H1 (cell line): ENCODE results near the gene DEK. TPM values are rescaled to one million over a fixed set of nuclear protein-coding genes. Genes with fewer than 3 reads are reported as not detected.
A peak's percentile ranks its signal among the peaks of the same experiment; 100 is the strongest.

Experiments
- CTCF ChIA-PET: fragments of 300-600 bp; sonication (Branson Sonifier 250); formaldehyde crosslinking; loops from one replicate; lab custom pipeline; 2021; ENCODE audit not compliant: partially characterized antibody; lab: Charles Lee
- POLR2A ChIA-PET: fragments of 300-600 bp; sonication (Branson Sonifier 250); formaldehyde crosslinking; loops from one replicate; lab custom pipeline; 2021; ENCODE audit warnings: inconsistent platforms; ENCODE audit not compliant: partially characterized antibody; lab: Charles Lee
- DNase-seq, 2 experiments: peaks; one replicate each; pipeline versions ENCODE4 v3.0.0 to v3.0.0-alpha.2; 2010 to 2022; ENCODE audit warnings: low spot score in 2 of 2, low read depth in 1 of 2, mixed read lengths in 1 of 2
- FAIRE-seq: peaks from 2 replicates; lab custom pipeline; 2011; peaks lifted over from hg19 to GRCh38; lab: Jason Lieb, UNC
- H2AFZ ChIP-seq: 2 replicates; pipeline ENCODE4 v1.8.1; 2012; ENCODE audit warnings: low read length, inconsistent platforms
- H2AK5ac ChIP-seq: 2 replicates; pipeline ENCODE4 v1.6.1; 2013; ENCODE audit warnings: low read depth, low read length
- H2BK120ac ChIP-seq: replicated peaks from 2 replicates; pipeline ENCODE3; 2013; ENCODE audit warnings: low read depth, low read length, inconsistent platforms
- H2BK12ac ChIP-seq: 2 replicates; pipeline ENCODE4 v1.6.1; 2013; ENCODE audit warnings: low read depth, low read length
- H2BK15ac ChIP-seq: 2 replicates; pipeline ENCODE4 v1.6.1; 2013; ENCODE audit warnings: low read length
- H2BK20ac ChIP-seq: 2 replicates; pipeline ENCODE4 v1.6.1; 2013; ENCODE audit warnings: low read length
- H2BK5ac ChIP-seq: 2 replicates; pipeline ENCODE4 v1.6.1; 2013; ENCODE audit warnings: low read depth, low read length
- H3K14ac ChIP-seq: 2 replicates; pipeline ENCODE4 v1.6.1; 2013; ENCODE audit warnings: inconsistent platforms; ENCODE audit not compliant: insufficient read length
- H3K18ac ChIP-seq: 2 replicates; pipeline ENCODE4 v1.6.1; 2013; ENCODE audit warnings: low read length; ENCODE audit errors: extremely low read depth
- H3K23ac ChIP-seq: 2 replicates; pipeline ENCODE4 v1.6.1; 2013; ENCODE audit warnings: inconsistent platforms; ENCODE audit not compliant: insufficient read length
- H3K23me2 ChIP-seq: 2 replicates; pipeline ENCODE4 v1.6.1; 2013; ENCODE audit warnings: low read depth, low read length
- H3K27ac ChIP-seq: 2 replicates; pipeline ENCODE4 v1.6.1; 2011; ENCODE audit warnings: low read depth, low read length, inconsistent platforms
- H3K27me3 ChIP-seq, 4 experiments: replicated peaks in 1 of 4; 1 replicate in 1 of 4; 2 replicates in 3 of 4; pipeline versions ENCODE4 v1.6.1 to v1.8.1; 2011 to 2013; ENCODE audit warnings: low read length in 3 of 4, mild to moderate bottlenecking in 3 of 4, inconsistent platforms in 2 of 4, mixed read lengths in 2 of 4, moderate library complexity in 1 of 4; ENCODE audit not compliant: control insufficient read depth in 3 of 4, insufficient read depth in 3 of 4; ENCODE audit errors: extremely low read depth in 1 of 4
- H3K36me3 ChIP-seq, 4 experiments: 2 replicates each; pipeline versions ENCODE4 v1.6.1 to v1.8.1; 2011 to 2013; ENCODE audit warnings: mild to moderate bottlenecking in 4 of 4, low read length in 3 of 4, moderate library complexity in 2 of 4, control low read depth in 1 of 4, inconsistent platforms in 1 of 4; ENCODE audit not compliant: insufficient read depth in 4 of 4, control insufficient read depth in 2 of 4
- H3K4ac ChIP-seq: replicated peaks from 2 replicates; pipeline ENCODE3; 2013; ENCODE audit warnings: low read length, low read depth, mixed read lengths, inconsistent platforms; ENCODE audit not compliant: insufficient read length
- H3K4me1 ChIP-seq, 4 experiments: replicated peaks in 1 of 4; 1 replicate in 1 of 4; 2 replicates in 3 of 4; pipeline versions ENCODE4 v1.6.1 to v1.8.1; 2011 to 2013; ENCODE audit warnings: low read length in 3 of 4, inconsistent platforms in 2 of 4, mixed read lengths in 1 of 4; ENCODE audit not compliant: insufficient read depth in 4 of 4, control insufficient read depth in 3 of 4
- H3K4me2 ChIP-seq, 2 experiments: 2 replicates each; pipeline versions ENCODE4 v1.6.1 to v1.8.1; 2011 to 2013; ENCODE audit warnings: low read depth in 2 of 2, low read length in 2 of 2, control low read depth in 1 of 2, inconsistent platforms in 1 of 2, mild to moderate bottlenecking in 1 of 2; ENCODE audit not compliant: insufficient read depth in 1 of 2
- H3K4me3 ChIP-seq, 4 experiments: fragments of 200-600, 300-600 bp in 1 of 4; sonication (generic), shearing (Covaris generic), sonication (Bioruptor Twin) in 1 of 4; 2 replicates each; pipeline versions ENCODE4 v1.5.1 to v1.8.1; 2011 to 2016; ENCODE audit warnings: low read length in 4 of 4, low read depth in 3 of 4, control low read depth in 2 of 4, inconsistent platforms in 2 of 4, mild to moderate bottlenecking in 2 of 4, mixed read lengths in 1 of 4, moderate library complexity in 1 of 4; ENCODE audit not compliant: insufficient read depth in 2 of 4; ENCODE audit errors: extremely low read depth in 1 of 4
- H3K56ac ChIP-seq: replicated peaks from 2 replicates; pipeline ENCODE3; 2013; ENCODE audit warnings: low read depth, mild to moderate bottlenecking, mixed read lengths, low read length, inconsistent platforms; ENCODE audit not compliant: insufficient read length
- H3K79me1 ChIP-seq: 2 replicates; pipeline ENCODE4 v1.6.1; 2013; ENCODE audit warnings: low read depth, low read length, control low read depth
- H3K79me2 ChIP-seq, 2 experiments: 2 replicates each; pipeline versions ENCODE4 v1.6.1 to v1.8.1; 2012 to 2013; ENCODE audit warnings: low read length in 2 of 2, mild to moderate bottlenecking in 2 of 2, inconsistent platforms in 1 of 2; ENCODE audit not compliant: insufficient read depth in 2 of 2, control insufficient read depth in 1 of 2
- H3K9ac ChIP-seq, 4 experiments: replicated peaks in 1 of 4; 1 replicate in 1 of 4; 2 replicates in 3 of 4; pipeline versions ENCODE4 v1.6.1 to v1.8.1; 2011 to 2013; ENCODE audit warnings: low read depth in 3 of 4, low read length in 3 of 4, control low read depth in 2 of 4, mild to moderate bottlenecking in 2 of 4, moderate library complexity in 2 of 4, inconsistent platforms in 1 of 4; ENCODE audit errors: extremely low read depth in 1 of 4
- H3K9me3 ChIP-seq, 2 experiments: 2 replicates each; pipeline versions ENCODE4 v1.6.1 to v1.8.1; 2012 to 2013; ENCODE audit warnings: mild to moderate bottlenecking in 2 of 2, moderate library complexity in 2 of 2, control low read depth in 1 of 2, inconsistent platforms in 1 of 2, low read depth in 1 of 2, low read length in 1 of 2, mixed read lengths in 1 of 2; ENCODE audit not compliant: insufficient read depth in 2 of 2
- H4K20me1 ChIP-seq, 2 experiments: replicated peaks in 1 of 2; 2 replicates each; pipeline versions ENCODE3 to v1.8.1; 2011 to 2013; ENCODE audit warnings: inconsistent platforms in 2 of 2, low read length in 2 of 2, mild to moderate bottlenecking in 1 of 2; ENCODE audit not compliant: insufficient read depth in 2 of 2, control insufficient read depth in 1 of 2
- H4K5ac ChIP-seq: 2 replicates; pipeline ENCODE4 v1.6.1; 2013; ENCODE audit warnings: low read length, low read depth, mixed read lengths, inconsistent platforms; ENCODE audit not compliant: insufficient read length
- H4K8ac ChIP-seq: 2 replicates; pipeline ENCODE4 v1.8.0; 2013; ENCODE audit warnings: mild to moderate bottlenecking, moderate library complexity, low read length, inconsistent platforms; ENCODE audit not compliant: insufficient read depth; ENCODE audit errors: extremely low read depth
- H4K91ac ChIP-seq: replicated peaks from 2 replicates; pipeline ENCODE3; 2013; ENCODE audit warnings: low read length, mixed read lengths, inconsistent platforms; ENCODE audit not compliant: insufficient read length
- CBX5 ChIP-seq: fragments of 300-800, 300-1000 bp; sonication (generic); IDR thresholded peaks from 2 replicates; pipeline ENCODE4 v1.7.1; 2016; ENCODE audit warnings: antibody characterized with exemption, low read length, low read depth
- CBX8 ChIP-seq: fragments of 300-800, 300-1000 bp; sonication (generic); IDR thresholded peaks from 2 replicates; pipeline ENCODE4 v1.7.1; 2016; ENCODE audit warnings: low read depth, low read length, borderline replicate concordance
- CEBPB ChIP-seq: IDR thresholded peaks from 2 replicates; pipeline ENCODE4 v1.6.1; 2012; ENCODE audit warnings: low read depth, low read length
- NRF1 ChIP-seq: IDR thresholded peaks from 2 replicates; pipeline ENCODE4 v1.6.1; 2011; ENCODE audit warnings: mild to moderate bottlenecking, low read depth, low read length, improper control_type of control experiment
- RAD21 ChIP-seq, 2 experiments: IDR thresholded peaks in 1 of 2; conservative IDR thresholded peaks in 1 of 2; 2 replicates each; pipeline ENCODE4 v1.6.1; 2011; ENCODE audit warnings: low read depth in 2 of 2, low read length in 2 of 2, improper control_type of control experiment in 1 of 2, inconsistent platforms in 1 of 2, mild to moderate bottlenecking in 1 of 2, moderate library complexity in 1 of 2
- SAP30 ChIP-seq: fragments of 300-600 bp; sonication (generic); IDR thresholded peaks from 2 replicates; pipeline ENCODE4 v1.7.1; 2012; ENCODE audit warnings: low read length, moderate library complexity, mild to moderate bottlenecking, inconsistent platforms; ENCODE audit not compliant: insufficient read depth, insufficient replicate concordance
- WGBS, 2 experiments: shearing (Covaris generic) in 1 of 2; methylation state at CpG; one replicate each; pipeline versions ENCODE4 v1.1.6 to v1.1.7; 2013 to 2015; ENCODE audit warnings: low lambda C conversion rate in 2 of 2, mixed read lengths in 2 of 2, inconsistent platforms in 1 of 2, low coverage in 1 of 2, missing lambda C conversion rate in 1 of 2; ENCODE audit not compliant: insufficient replicate concordance in 2 of 2, insufficient coverage in 1 of 2, insufficient read length in 1 of 2; ENCODE audit errors: extremely low coverage in 1 of 2, missing lambda C conversion rate in 1 of 2; 5-methylcytosine and 5-hydroxymethylcytosine counted together
- polyA plus RNA-seq, 7 experiments: library from polyadenylated mRNA; depleted of rRNA in 3 of 7; stranded (reverse) in 5 of 7; unstranded in 2 of 7; fragments of >200 nt in 5 of 7; fragments of 200-250 nt in 2 of 7; gene quantifications; 1 replicate in 5 of 7; 2 replicates in 1 of 7; 4 replicates in 1 of 7; pipeline versions ENCODE4 v1.2.1 to v1.2.3, GENCODE V29; 2011 to 2013; ENCODE audit warnings: missing spikeins in 2 of 7, mixed read lengths in 2 of 7
- total RNA-seq: library from RNA; stranded (reverse); fragmentation: NEBNext Ultra II Directional; extraction: Animal tissue kit (Norgen Biotek cat#: 25700); gene quantifications from 2 replicates; pipeline ENCODE4 v1.2.1, GENCODE V29; 2021
- TF ChIP-seq, protein P1 (sequence below): IDR thresholded peaks from 2 replicates; pipeline ENCODE4 v1.6.1; 2011; ENCODE audit warnings: low read length, improper control_type of control experiment
- TF ChIP-seq, protein P2 (sequence below): IDR thresholded peaks from 2 replicates; pipeline ENCODE4 v1.6.1; 2012; ENCODE audit warnings: low read length, inconsistent platforms

The DEK gene
- total and polyA plus RNA-seq, 2 of the 8 experiments (the other 6 are each of a cell fraction or from before 2014, with no cell fraction given), result 40.0 to 228 TPM

DNA sequence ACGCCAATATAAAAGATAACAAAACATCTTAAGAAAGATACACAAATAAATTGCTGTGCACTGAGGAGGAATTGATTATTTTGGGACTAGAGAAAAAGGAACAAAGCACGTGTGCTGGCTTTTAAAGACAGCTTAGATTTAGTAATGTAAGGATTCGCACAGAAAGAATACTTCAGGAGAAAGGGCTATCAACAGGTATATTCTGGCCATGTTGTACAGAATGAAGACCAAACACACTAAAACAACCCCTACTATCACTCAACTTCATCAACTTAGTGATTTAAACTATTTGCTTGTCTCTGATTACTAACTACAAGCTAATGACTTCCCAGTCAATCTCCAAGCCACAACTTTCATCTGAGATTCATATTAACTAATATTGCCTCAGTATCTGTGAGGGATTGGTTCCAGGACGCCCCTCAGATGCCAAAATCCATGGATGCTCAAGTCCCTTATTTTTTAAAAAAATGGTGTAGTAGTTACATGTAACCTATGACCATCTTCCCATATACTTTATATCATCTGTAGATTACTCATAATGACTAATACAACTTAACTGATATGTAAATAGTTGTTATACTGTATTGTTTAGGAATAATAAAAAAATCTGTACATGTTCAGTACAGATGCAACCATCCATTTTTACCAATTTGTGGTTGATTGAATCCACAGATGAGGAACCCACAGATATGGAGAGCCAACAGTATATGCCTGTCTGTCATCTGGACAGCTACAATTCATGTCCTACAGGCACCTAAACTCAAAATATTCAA, 4.5 kb downstream of the DEK start:
- Histone ChIP-seq H2BK5ac (no peak overlapping the region), H3K18ac (no peak overlapping the region), H3K23me2 (peaks cover 11% of the 10 kb centered on the region), H3K4ac (no peak overlapping the region), H4K20me1 (peaks cover 19 to 23% of the 10 kb centered on the region in 2 experiments), H3K9me3 (no peaks in the 10 kb centered on the region), H2AK5ac (no peak overlapping the region), H2BK120ac (no peak overlapping the region), H3K4me3 (no peak overlapping the region), H3K56ac (no peak overlapping the region), H3K23ac (no peak overlapping the region), H4K8ac (no peak overlapping the region), H3K36me3 (peaks cover 10 to 75% (median 28%) of the 10 kb centered on the region in 4 experiments), H4K5ac (no peak overlapping the region), H3K27me3 (no peaks in the 10 kb centered on the region), H3K9ac (no peak overlapping the region; a peak in 1 of 7 replicates), H2BK12ac (no peak overlapping the region), H2BK20ac (no peak overlapping the region), H4K91ac (no peak overlapping the region), H3K4me1 (peaks cover 5 to 12% (median 8%) of the 10 kb centered on the region in 4 experiments), H2AFZ (no peak overlapping the region), H3K27ac (no peak overlapping the region), H3K14ac (no peak overlapping the region), H2BK15ac (no peak overlapping the region), H3K4me2 (peak overlapping the region in 1 of 2 experiments; percentile 82; a peak in 1 of 4 replicates), H3K79me2 (peaks cover 55 to 93% of the 10 kb centered on the region in 2 experiments), H3K79me1 (no peaks in the 10 kb centered on the region; the same call in 1 of the 2 replicates)
- no peak for DNase-seq
- ChIA-PET CTCF (no interaction called here), POLR2A (interaction anchor here (0.6 to 1.6 kb wide), 7 partner anchors 7 to 139 kb away, joined by 3 to 6 read pairs (median 3); no protein-coding TSS in a partner anchor)
- 89% methylated on average over 4 of the region's 4 CpGs; no CpG with 5 or more reads in 1 of the 2 experiments for WGBS, 2 experiments
- no peak for FAIRE-seq
- TF ChIP-seq NRF1 (no peak), SAP30 (no peak), CBX8 (no peak), CEBPB (no peak), RAD21 (IDR thresholded peaks at IDR 0.05 in 1 of 2, conservative IDR thresholded peaks at IDR 0.05 in 1 of 2; ENCODE audit: low read depth in 2 of 2, low read length in 2 of 2) (no peak), CBX5 (no peak)
- TF ChIP-seq, protein P1, sequence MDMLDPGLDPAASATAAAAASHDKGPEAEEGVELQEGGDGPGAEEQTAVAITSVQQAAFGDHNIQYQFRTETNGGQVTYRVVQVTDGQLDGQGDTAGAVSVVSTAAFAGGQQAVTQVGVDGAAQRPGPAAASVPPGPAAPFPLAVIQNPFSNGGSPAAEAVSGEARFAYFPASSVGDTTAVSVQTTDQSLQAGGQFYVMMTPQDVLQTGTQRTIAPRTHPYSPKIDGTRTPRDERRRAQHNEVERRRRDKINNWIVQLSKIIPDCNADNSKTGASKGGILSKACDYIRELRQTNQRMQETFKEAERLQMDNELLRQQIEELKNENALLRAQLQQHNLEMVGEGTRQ, result no peak
- TF ChIP-seq, protein P2, sequence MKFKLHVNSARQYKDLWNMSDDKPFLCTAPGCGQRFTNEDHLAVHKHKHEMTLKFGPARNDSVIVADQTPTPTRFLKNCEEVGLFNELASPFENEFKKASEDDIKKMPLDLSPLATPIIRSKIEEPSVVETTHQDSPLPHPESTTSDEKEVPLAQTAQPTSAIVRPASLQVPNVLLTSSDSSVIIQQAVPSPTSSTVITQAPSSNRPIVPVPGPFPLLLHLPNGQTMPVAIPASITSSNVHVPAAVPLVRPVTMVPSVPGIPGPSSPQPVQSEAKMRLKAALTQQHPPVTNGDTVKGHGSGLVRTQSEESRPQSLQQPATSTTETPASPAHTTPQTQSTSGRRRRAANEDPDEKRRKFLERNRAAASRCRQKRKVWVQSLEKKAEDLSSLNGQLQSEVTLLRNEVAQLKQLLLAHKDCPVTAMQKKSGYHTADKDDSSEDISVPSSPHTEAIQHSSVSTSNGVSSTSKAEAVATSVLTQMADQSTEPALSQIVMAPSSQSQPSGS, result no peak
